Stimulated activated naive CD8-positive, alpha-beta T cell treated with anti-CD3 and anti-CD28 coated beads, Interleukin-15, Interleukin-2, amounts not matched to agents 100 ng/mL and 50 ng/mL, for 24 hours (primary cell): Measurements from ENCODE around the gene PI4KA.
"Not testable (repeated sequence)": the region's sequence is repeated elsewhere in the genome, so short reads cannot be mapped to it uniquely, and the experiment has no call there.

Experiments
- H3K27ac Mint-ChIP-seq: one replicate; pipeline ENCODE4 v1.8.0; 2021; ENCODE audit warnings: mild to moderate bottlenecking, mixed read lengths
- H3K27me3 Mint-ChIP-seq: one replicate; pipeline ENCODE4 v1.8.0; 2021; ENCODE audit warnings: mixed read lengths
- H3K36me3 Mint-ChIP-seq: one replicate; pipeline ENCODE4 v1.8.0; 2021; ENCODE audit warnings: low read depth, mixed read lengths
- H3K4me1 Mint-ChIP-seq: one replicate; pipeline ENCODE4 v1.8.0; 2021; ENCODE audit warnings: low read depth, mixed read lengths
- H3K4me3 Mint-ChIP-seq: one replicate; pipeline ENCODE4 v1.8.0; 2021; ENCODE audit warnings: mild to moderate bottlenecking, mixed read lengths
- H3K9me3 Mint-ChIP-seq: one replicate; pipeline ENCODE4 v1.8.0; 2021; ENCODE audit warnings: mixed read lengths

Gene PI4KA

DNA sequence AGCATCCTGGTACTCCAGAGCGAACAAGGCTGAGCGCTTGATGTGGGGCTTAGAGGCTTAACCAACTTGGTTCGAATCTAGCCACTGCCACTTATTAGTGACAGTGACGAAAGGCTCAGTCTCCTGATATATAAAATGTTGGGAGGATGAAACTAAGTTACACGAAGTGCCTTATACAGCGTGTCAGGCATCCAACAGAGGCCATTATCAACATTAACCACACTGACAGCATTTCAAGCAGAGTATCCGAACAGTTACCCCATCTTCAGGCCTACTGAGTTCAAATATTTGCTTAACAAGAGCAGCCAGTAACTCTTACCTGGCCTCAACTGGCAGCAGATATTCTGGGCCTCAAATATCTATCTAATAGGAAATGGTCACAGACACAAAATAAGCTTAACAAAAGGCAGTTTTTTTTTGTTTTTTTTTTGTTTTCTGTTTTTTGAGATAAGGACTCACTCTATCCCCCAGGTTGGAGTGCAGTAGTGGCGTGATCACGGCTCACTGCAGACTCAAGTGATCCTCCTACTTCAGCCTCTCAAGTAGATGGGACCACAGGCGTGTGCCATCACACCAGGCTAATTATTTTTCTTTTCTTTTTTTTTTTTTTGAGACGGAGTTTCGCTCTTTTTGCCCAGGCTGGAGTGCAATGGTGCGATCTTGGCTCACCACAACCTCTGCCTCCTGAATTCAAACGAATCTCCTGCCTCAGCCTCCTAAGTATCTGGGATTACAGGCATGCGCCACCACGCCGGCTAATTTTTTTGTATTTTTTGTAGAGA is 81.8 kb downstream of the PI4KA start:
- Mint-ChIP-seq H3K36me3 (peaks cover 8% of the 10 kb centered on the region), H3K9me3 (no peaks in the 10 kb centered on the region), H3K27me3 (no peaks in the 10 kb centered on the region), H3K4me1 (peaks cover 26% of the 10 kb centered on the region), H3K27ac (no peak overlapping the region), H3K4me3 (no peak overlapping the region)

DNA sequence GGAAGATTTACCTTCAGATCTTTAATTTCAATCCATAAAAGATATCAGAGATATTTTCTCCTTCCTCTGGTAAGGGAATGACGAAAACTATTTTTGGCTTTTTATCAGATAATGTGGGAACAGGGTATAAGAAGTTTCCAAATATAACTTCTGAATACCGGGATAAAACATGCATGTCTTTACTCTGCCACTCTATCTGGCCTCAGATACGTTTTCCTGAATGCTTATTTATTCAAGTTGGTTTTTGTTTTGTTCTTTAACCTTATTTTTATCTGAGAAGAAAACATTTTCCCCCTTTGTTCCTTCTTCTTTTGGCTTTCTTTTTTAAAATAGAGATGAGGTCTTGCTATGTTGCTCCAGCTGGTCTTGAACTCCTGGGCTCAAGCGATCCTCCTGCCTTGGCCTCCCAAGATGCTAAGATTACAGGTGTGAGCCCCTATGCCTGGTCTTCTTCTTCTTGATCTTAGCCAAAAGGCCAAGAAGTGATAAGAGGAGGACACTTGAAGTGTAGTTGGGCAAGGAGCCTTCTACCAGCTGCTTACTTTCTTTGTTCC is 83.2 kb downstream of the PI4KA start:
- Mint-ChIP-seq H3K36me3 (peaks cover 8% of the 10 kb centered on the region), H3K4me3 (no peak overlapping the region)

DNA sequence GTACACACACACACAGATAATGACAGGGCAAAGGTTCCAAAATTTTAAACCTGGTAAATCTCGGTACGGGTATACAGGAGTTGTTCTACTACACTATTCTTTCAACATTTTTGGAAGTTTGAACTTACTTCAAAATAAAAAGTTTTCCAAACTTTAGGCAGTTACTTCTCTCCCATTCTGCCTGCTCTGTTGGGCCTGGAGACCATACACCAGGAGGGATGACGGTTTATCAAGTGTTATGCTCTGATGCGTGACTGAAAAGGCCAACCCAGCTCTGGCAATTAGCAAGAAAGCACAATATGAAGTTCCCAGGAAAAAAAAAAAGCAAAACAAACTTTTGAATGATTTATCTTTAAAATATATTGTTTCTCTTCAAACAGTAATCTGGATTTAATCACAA is 83.7 kb downstream of the PI4KA start:
- Mint-ChIP-seq H3K4me3 (no peak overlapping the region), H3K9me3 (no peaks in the 10 kb centered on the region), H3K27ac (no peak overlapping the region), H3K27me3 (no peaks in the 10 kb centered on the region), H3K36me3 (peaks cover 9% of the 10 kb centered on the region), H3K4me1 (peaks cover 13% of the 10 kb centered on the region)

More for the DNA sequence above, 83.2 kb downstream of the PI4KA start:
- H3K4me1 Mint-ChIP-seq = peaks cover 16% of the 10 kb centered on the region
- H3K27me3 Mint-ChIP-seq = no peaks in the 10 kb centered on the region
- H3K9me3 Mint-ChIP-seq = no peaks in the 10 kb centered on the region
- no peak overlapping the region for H3K27ac Mint-ChIP-seq

DNA sequence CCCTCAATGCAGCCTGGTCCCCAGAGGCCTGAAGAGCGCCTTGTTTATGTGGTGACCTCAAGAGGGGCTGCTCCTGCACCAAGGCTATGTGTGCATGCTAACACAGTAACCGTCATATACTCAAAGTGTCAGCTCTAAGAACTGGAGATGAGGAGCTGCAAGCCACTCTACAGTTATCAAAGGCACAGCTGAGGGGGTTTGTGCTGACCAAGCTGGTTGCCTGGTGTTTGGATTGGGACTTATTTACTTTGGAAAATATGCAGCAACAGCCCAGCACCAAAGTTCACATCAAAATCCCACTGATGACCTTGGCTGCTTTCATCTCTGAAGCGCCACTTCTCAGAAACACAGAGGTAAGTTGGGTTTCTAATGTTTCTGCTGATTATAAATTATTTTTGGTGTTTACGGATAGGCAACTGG is 84.8 kb downstream of the PI4KA start, which contains the start of gene SERPIND1:
SERPIND1 (plus strand) TSS at position 321 of the 420 bp plus-strand sequence. CDS start 5,200 bp downstream, outside the sequence.
- no peak within 1 kb of the TSS for H3K4me3 Mint-ChIP-seq
- H3K27me3 Mint-ChIP-seq = no peaks in the 10 kb centered on the region
- no peak within 1 kb of the TSS for H3K27ac Mint-ChIP-seq
- H3K4me1 Mint-ChIP-seq = peaks cover 11% of the 10 kb centered on the region
- peaks cover 9% of the 10 kb centered on the region for H3K36me3 Mint-ChIP-seq
- no peaks in the 10 kb centered on the region for H3K9me3 Mint-ChIP-seq

DNA sequence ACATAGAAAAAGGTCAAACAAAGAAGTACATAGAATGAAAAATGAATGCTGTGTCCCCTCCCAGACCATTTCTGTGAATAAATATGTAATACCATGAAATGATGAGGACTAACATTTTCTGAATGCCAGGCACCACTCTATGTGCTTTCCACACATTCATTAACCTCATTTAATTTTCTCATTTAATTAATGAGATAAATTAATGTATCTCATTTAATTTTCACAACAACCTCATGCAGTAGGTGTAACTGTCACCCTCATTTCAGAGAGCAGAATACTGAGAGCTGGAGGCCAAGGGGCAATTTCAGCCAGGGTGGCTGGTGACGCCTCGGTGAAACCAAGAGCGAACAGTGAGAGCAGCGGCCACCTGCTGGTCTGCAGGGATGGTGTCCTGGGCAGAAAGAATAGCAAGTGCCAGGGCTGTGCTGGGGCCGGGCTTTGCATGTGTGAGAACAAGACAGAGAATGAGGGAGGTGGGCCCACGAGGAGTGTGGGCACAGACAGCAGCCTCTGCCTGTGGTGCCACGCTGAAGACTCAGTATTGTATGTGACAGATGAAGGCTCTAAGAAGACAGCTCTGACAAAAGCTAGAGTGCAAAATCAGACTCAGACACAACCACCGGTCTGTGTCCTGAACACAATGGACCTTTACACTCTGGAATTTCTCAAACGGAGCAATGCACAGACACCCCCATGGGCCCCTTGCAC is 86.5 kb downstream of the PI4KA start:
- Mint-ChIP-seq H3K4me3 (no peak overlapping the region), H3K4me1 (peaks cover 10% of the 10 kb centered on the region), H3K27ac (no peak overlapping the region), H3K27me3 (no peaks in the 10 kb centered on the region), H3K9me3 (no peaks in the 10 kb centered on the region), H3K36me3 (peaks cover 14% of the 10 kb centered on the region)

DNA sequence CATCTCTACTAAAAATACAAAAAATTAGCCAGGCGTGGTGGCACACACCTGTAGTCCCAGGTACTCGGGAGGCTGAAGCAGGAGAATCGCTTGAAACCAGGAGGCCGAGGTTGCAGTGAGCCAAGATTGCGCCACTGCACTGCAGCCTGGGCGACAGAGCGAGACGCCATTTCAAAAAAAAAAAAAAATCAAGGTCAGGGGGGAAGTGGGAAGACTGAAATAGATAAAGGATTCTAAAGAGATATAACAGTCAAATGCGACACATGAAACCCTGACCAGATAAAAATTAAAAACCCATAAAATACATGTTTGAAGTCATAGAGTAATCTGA is 89.2 kb downstream of the PI4KA start:
- not testable (repeated sequence) for H3K9me3 Mint-ChIP-seq, H3K27me3 Mint-ChIP-seq, H3K4me3 Mint-ChIP-seq
- peaks cover 20% of the 10 kb centered on the region for H3K36me3 Mint-ChIP-seq
- peaks cover 10% of the 10 kb centered on the region for H3K4me1 Mint-ChIP-seq
- peak overlapping the region; percentile 21 for H3K27ac Mint-ChIP-seq

DNA sequence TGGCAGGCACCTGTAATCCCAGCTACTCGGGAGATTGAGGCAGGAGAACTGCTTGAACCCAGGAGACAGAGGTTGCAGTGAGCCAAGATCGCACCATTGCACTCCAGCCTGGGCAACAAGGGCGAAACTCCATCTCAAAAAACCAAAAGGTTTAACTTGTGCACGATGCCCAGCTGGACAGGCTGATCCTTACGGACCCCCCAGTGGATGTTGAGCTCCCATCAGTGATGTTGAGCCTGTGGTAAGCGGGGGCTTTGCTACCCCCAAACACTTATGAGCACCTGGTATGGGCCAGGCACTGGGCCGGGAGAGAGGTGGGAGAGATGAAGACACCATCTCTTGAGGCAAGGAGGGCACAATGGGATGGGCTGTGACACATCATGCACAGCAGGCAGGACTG is 92.1 kb downstream of the PI4KA start:
- Mint-ChIP-seq H3K4me1 (peaks cover 10% of the 10 kb centered on the region), H3K4me3 (no peak overlapping the region), H3K9me3 (no peaks in the 10 kb centered on the region), H3K36me3 (peaks cover 26% of the 10 kb centered on the region), H3K27ac (no peak overlapping the region), H3K27me3 (no peaks in the 10 kb centered on the region)

DNA sequence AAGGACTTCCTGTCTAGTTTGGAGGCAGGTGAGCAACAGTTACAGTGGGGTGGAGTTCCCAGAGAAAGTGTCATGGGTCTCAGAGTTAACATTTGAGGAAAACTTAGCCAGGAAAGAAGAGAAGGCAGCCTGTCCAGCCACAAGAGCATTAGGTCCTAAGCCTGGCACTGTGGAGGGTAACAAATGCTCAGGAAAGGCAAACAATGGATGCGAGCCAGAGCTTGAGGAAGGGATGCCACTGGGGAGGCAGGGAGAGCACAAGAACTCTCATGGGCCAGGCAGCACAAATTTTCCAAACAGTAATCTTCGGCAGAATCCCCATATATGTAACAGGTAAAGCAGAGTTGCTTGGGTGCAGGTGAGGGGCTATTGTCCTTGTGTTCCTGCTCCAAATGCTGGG is 92.7 kb downstream of the PI4KA start:
- Mint-ChIP-seq H3K27ac (no peak overlapping the region), H3K36me3 (peaks cover 26% of the 10 kb centered on the region), H3K4me1 (peaks cover 10% of the 10 kb centered on the region), H3K4me3 (no peak overlapping the region), H3K9me3 (no peaks in the 10 kb centered on the region), H3K27me3 (no peaks in the 10 kb centered on the region)

DNA sequence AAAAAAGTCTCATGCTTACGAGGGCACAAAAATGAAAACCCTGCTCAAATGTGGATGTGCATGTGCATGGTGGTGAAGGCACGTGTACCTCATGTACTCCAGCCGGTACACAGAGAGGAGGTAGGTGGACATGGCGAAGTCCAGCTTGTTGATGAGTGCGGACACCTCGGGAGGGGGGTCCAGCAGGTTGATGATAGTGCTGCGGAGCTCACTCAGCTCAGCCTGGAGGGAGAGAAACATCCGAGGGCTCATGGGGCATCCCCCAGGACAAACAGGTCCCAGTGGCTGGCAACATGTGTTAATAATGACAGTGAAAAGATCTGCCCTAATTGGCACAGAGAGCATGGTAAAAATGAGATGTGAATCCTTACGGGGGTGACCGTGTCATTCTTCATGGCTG is 93.9 kb downstream of the PI4KA start:
- Mint-ChIP-seq H3K4me1 (peaks cover 10% of the 10 kb centered on the region), H3K4me3 (no peak overlapping the region), H3K27ac (no peak overlapping the region), H3K9me3 (no peaks in the 10 kb centered on the region), H3K27me3 (no peaks in the 10 kb centered on the region), H3K36me3 (peaks cover 31% of the 10 kb centered on the region)

DNA sequence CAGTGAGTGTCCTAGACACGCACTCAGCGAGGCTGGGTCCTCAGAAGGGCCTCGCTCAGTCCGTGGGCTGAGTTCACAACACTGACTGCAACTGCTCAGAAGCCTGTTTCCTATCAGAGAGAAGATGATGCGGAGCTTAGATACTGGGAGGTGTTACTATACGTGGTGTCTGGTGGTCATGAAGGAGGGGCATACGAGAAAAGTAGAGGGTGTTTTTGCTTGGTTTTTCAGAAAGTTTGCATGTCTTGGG is 94.2 kb downstream of the PI4KA start:
- H3K4me1 Mint-ChIP-seq = peaks cover 10% of the 10 kb centered on the region
- H3K36me3 Mint-ChIP-seq = peaks cover 29% of the 10 kb centered on the region
- no peak overlapping the region for H3K4me3 Mint-ChIP-seq
- no peaks in the 10 kb centered on the region for H3K27me3 Mint-ChIP-seq
- H3K27ac Mint-ChIP-seq = no peak overlapping the region
- H3K9me3 Mint-ChIP-seq = no peaks in the 10 kb centered on the region

DNA sequence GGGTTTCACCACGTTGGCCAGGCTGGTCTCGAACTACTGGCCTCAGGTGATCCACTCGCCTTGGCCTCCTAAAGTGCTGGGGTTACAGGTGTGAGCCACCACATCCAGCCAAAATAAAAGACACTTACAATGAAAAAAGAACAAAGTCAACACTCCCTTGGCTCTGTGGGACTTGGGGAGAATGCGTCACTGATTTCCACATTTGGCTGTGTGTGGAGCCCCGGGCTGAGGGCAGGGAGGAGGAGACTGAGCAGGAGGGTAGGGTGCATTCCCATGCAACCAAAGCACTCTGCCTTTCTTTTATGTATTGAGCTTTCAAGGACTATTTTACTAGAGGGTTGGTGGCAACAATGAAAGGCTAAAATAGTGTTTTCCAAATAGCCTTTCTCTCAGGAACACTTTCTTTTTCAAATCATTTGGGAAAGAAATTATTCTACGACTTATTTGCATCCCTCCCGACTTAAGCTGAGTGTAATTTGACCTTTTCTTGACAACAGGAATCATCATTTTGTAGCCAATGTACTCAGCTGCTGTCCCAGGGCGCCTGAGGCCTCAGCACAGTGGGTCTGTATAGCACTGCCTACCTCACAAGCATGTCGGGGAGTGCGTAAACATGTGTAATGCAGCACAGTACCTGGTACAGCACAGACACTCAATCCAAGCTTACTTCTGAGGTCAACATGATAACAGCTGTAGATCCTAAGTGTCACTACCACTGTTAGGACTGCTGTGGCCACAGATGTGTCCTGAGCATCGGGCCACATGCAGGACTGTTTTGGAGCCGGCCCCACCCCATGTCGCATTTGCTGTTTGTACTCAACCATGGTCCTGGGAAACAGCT is 94.8 kb downstream of the PI4KA start:
- Mint-ChIP-seq H3K4me3 (no peak overlapping the region), H3K9me3 (no peaks in the 10 kb centered on the region), H3K4me1 (peaks cover 5% of the 10 kb centered on the region), H3K36me3 (peaks cover 26% of the 10 kb centered on the region), H3K27ac (no peak overlapping the region), H3K27me3 (no peaks in the 10 kb centered on the region)

DNA sequence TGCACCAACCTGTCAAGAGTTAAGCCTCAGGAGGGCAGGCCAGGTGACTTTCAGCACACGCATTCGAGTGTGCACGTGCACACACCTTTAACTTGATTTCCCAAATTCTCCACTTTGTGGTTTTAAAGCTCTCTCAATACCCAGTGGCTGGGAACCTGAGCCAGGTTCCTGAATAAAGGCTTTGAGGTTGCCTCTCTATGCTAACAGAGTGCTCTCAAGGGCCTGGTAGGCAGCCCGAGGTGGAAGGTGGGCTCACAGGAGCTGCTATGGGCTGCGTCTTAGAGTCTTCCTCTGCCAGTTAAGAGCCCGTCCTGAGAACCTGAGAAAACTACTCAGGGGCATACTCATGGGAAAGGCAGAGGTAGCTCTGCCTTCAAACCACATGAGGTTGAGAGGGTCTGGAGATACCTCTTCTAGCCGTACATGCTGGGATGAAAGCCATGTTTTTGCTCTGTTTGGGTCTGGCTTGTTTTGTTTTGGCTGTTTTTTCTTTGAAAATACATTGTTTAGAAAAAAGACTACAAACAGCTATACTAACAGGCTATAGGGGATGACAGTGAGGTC is 96.3 kb downstream of the PI4KA start:
- Mint-ChIP-seq H3K4me1 (no peaks in the 10 kb centered on the region), H3K4me3 (no peak overlapping the region), H3K27me3 (no peaks in the 10 kb centered on the region), H3K36me3 (peaks cover 25% of the 10 kb centered on the region), H3K9me3 (no peaks in the 10 kb centered on the region), H3K27ac (no peak overlapping the region)

DNA sequence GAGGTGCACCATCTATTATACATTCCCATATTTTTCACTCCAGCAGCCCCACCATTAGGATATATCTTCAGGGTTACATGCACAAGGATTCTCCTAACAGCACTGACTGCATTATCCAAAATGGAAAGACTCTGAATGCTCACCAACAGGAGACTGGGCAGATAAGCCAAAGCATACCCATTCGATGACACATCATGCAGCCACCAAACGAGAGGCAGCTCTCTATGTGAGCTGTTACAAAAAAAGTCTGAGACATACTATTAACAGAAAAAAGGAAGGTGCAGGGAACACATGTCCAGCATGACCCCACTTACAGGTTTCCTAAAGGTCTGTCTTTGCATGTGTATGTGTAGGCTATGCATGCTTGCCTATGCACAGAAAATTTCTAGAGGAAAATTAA is 97.1 kb downstream of the PI4KA start:
- Mint-ChIP-seq H3K27ac (no peak overlapping the region), H3K27me3 (no peaks in the 10 kb centered on the region), H3K4me3 (no peak overlapping the region), H3K36me3 (peaks cover 32% of the 10 kb centered on the region), H3K4me1 (no peaks in the 10 kb centered on the region), H3K9me3 (no peaks in the 10 kb centered on the region)

DNA sequence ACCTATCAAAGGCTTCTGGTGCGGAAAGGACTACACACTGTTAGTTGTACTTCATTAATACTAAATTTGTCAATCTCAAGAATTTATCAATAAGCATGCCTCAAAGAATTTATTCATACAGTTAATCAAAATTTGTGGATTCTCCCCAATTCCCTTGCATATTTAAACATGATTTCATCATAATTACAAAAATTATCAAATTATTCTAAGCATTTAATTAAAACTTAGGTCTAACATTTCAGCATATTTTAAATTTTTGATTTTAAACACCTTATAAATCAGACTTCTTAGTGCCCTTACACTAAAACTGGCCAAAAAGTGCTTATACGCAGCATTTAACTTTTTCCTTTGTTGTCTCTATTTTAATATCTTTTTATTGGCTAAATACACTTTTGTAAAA is 98.5 kb downstream of the PI4KA start:
- Mint-ChIP-seq H3K9me3 (no peaks in the 10 kb centered on the region), H3K27me3 (no peaks in the 10 kb centered on the region), H3K27ac (no peak overlapping the region), H3K36me3 (peaks cover 36% of the 10 kb centered on the region), H3K4me3 (no peak overlapping the region), H3K4me1 (no peaks in the 10 kb centered on the region)

DNA sequence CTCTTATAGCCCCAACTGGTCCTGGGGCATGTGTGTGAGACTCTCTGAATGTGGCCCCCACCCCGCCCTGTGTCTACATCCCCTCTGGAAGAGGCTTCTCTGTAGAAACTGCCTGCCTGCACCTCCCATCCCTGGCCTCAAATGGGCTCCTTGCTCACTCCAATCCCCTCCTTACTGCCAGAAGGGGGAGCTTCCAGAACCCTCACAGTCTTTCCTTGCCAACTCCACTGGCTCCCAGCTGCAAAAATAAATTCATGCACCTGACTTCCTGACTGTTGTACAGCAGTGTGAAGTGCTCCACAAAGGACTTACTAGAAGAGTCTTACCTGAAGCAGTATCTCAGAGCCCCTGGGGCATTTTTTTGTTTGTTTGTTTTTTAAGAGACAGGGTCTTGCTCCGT is 99.9 kb downstream of the PI4KA start:
- no peak overlapping the region for H3K27ac Mint-ChIP-seq
- peaks cover 27% of the 10 kb centered on the region for H3K36me3 Mint-ChIP-seq
- no peaks in the 10 kb centered on the region for H3K9me3 Mint-ChIP-seq
- H3K4me1 Mint-ChIP-seq = no peaks in the 10 kb centered on the region
- H3K4me3 Mint-ChIP-seq = no peak overlapping the region
- no peaks in the 10 kb centered on the region for H3K27me3 Mint-ChIP-seq
